SK-N-SH (cell line): ENCODE results near the gene CNNM1. TPM values are rescaled to one million over a fixed set of nuclear protein-coding genes. Genes with fewer than 3 reads are reported as not detected.
A peak's percentile ranks its signal among the peaks of the same experiment; 100 is the strongest.

ENCODE experiments used
- CTCF ChIA-PET: fragments of 300-600, 350-600 bp; formaldehyde crosslinking; extraction: SDS; loops from one replicate; lab custom pipeline; 2021; lab: Yijun Ruan, JAX
- POLR2A ChIA-PET: fragments of 350-600 bp; sonication (Branson Sonifier 250); formaldehyde crosslinking; extraction: SDS; loops from one replicate; lab custom pipeline; 2020; ENCODE audit warnings: antibody characterized with exemption, inconsistent platforms; lab: Yijun Ruan, JAX
- DNase-seq: peaks from one replicate; pipeline ENCODE4 v3.0.0; 2012
- H2AFZ ChIP-seq: fragments of 200-600 bp; sonication (generic); 2 replicates; pipeline ENCODE4 v1.8.1; 2016; ENCODE audit warnings: antibody characterized with exemption, mild to moderate bottlenecking, low read depth
- H3F3A ChIP-seq: fragments of 200-600 bp; sonication (generic); replicated peaks from 2 replicates; pipeline ENCODE3; 2016; ENCODE audit warnings: antibody characterized with exemption, mild to moderate bottlenecking; ENCODE audit not compliant: insufficient read depth
- H3K27ac ChIP-seq, 2 experiments: fragments of 200-500 bp in 1 of 2; fragments of 200-600 bp in 1 of 2; sonication (Bioruptor generic) in 1 of 2; sonication (generic), shearing (Covaris generic) in 1 of 2; 2 replicates each; pipeline versions ENCODE4 v1.5.1 to v1.6.1; 2014 to 2016; ENCODE audit warnings: low read depth in 2 of 2, inconsistent platforms in 1 of 2, low read length in 1 of 2, mild to moderate bottlenecking in 1 of 2, mixed read lengths in 1 of 2
- H3K27me3 ChIP-seq: fragments of 200-600 bp; sonication (generic), shearing (Covaris generic); 2 replicates; pipeline ENCODE4 v1.6.1; 2016; ENCODE audit warnings: mixed run types; ENCODE audit not compliant: insufficient read depth
- H3K36me3 ChIP-seq, 2 experiments: fragments of 200-500 bp in 1 of 2; fragments of 200-600 bp in 1 of 2; sonication (Bioruptor generic) in 1 of 2; sonication (generic) in 1 of 2; replicated peaks in 1 of 2; 2 replicates each; pipeline versions ENCODE3 to v1.5.1; 2014 to 2016; ENCODE audit warnings: low read length in 1 of 2, mild to moderate bottlenecking in 1 of 2; ENCODE audit not compliant: insufficient read depth in 2 of 2, control insufficient read depth in 1 of 2
- H3K4me1 ChIP-seq, 2 experiments: fragments of 200-500 bp in 1 of 2; fragments of 200-600 bp in 1 of 2; sonication (Bioruptor generic) in 1 of 2; sonication (generic), shearing (Covaris generic) in 1 of 2; 2 replicates each; pipeline versions ENCODE4 v1.5.1 to v1.6.1; 2014 to 2016; ENCODE audit warnings: low read depth in 1 of 2, low read length in 1 of 2, mixed run types in 1 of 2; ENCODE audit not compliant: insufficient read depth in 2 of 2, control insufficient read depth in 1 of 2
- H3K4me2 ChIP-seq: fragments of 200-600 bp; sonication (generic), shearing (Covaris generic); 2 replicates; pipeline ENCODE4 v1.6.1; 2017; ENCODE audit warnings: mixed run types
- H3K4me3 ChIP-seq, 2 experiments: fragments of 200-500 bp in 1 of 2; fragments of 200-600 bp in 1 of 2; sonication (Bioruptor generic) in 1 of 2; sonication (generic), shearing (Covaris generic) in 1 of 2; 2 replicates each; pipeline versions ENCODE4 v1.5.1 to v1.8.1; 2014 to 2016; ENCODE audit warnings: low read depth in 2 of 2, inconsistent platforms in 1 of 2, low read length in 1 of 2, mild to moderate bottlenecking in 1 of 2, mixed read lengths in 1 of 2, moderate library complexity in 1 of 2
- H3K79me2 ChIP-seq: fragments of 200-600 bp; sonication (generic); 2 replicates; pipeline ENCODE4 v1.8.1; 2017; ENCODE audit warnings: mild to moderate bottlenecking; ENCODE audit not compliant: insufficient read depth
- H3K9ac ChIP-seq: fragments of 200-600 bp; sonication (generic); 2 replicates; pipeline ENCODE4 v1.6.1; 2017; ENCODE audit warnings: mixed run types
- H3K9me2 ChIP-seq: fragments of 200-600 bp; sonication (generic); 2 replicates; pipeline ENCODE4 v1.6.1; 2017; ENCODE audit warnings: mixed run types
- H3K9me3 ChIP-seq: fragments of 200-600 bp; sonication (generic); 2 replicates; pipeline ENCODE4 v1.6.1; 2017; ENCODE audit warnings: mixed run types, mild to moderate bottlenecking, moderate library complexity
- H4K20me1 ChIP-seq: fragments of 200-600 bp; sonication (generic); 2 replicates; pipeline ENCODE4 v1.6.1; 2017; ENCODE audit warnings: mild to moderate bottlenecking, mixed run types; ENCODE audit not compliant: insufficient read depth
- CHD2 ChIP-seq: fragments of 150-350 bp; IDR thresholded peaks from 2 replicates; pipeline ENCODE4 v1.6.1; 2018; ENCODE audit warnings: low read length; ENCODE audit not compliant: partially characterized antibody
- EP300 ChIP-seq, 2 experiments: IDR thresholded peaks; 2 replicates each; pipeline versions ENCODE4 v1.4.0 to v1.6.1; 2012; ENCODE audit warnings: borderline replicate concordance in 1 of 2, low read depth in 1 of 2, low read length in 1 of 2
- FOSL2 ChIP-seq: IDR thresholded peaks from 2 replicates; pipeline ENCODE4 v1.4.0; 2012; ENCODE audit warnings: low read depth, mild to moderate bottlenecking, moderate library complexity, borderline replicate concordance
- FOXJ3 ChIP-seq: sonication (generic); formaldehyde crosslinking; IDR thresholded peaks from 2 replicates; pipeline ENCODE4 v1.5.1; 2020; ENCODE audit warnings: mild to moderate bottlenecking, missing genetic modification reagents
- GATA2 ChIP-seq: sonication (generic); formaldehyde crosslinking; IDR thresholded peaks from 2 replicates; pipeline ENCODE4 v1.5.0; 2020; ENCODE audit warnings: mild to moderate bottlenecking, missing genetic modification reagents
- JUND ChIP-seq: IDR thresholded peaks from 2 replicates; pipeline ENCODE4 v1.4.0; 2012
- MXI1 ChIP-seq: IDR thresholded peaks from 2 replicates; pipeline ENCODE4 v1.6.1; 2012; ENCODE audit warnings: mild to moderate bottlenecking, low read depth, low read length, improper control_type of control experiment
- NFIC ChIP-seq: IDR thresholded peaks from 2 replicates; pipeline ENCODE4 v1.4.0; 2012; ENCODE audit warnings: borderline replicate concordance
- RAD21 ChIP-seq: IDR thresholded peaks from 2 replicates; pipeline ENCODE4 v1.6.1; 2012; ENCODE audit warnings: mild to moderate bottlenecking, low read length
- RCOR1 ChIP-seq: fragments of 150-350 bp; IDR thresholded peaks from 2 replicates; pipeline ENCODE4 v1.6.1; 2017; ENCODE audit warnings: antibody characterized with exemption, low read length
- RFX5 ChIP-seq: IDR thresholded peaks from 2 replicates; pipeline ENCODE4 v1.6.1; 2012; ENCODE audit warnings: mild to moderate bottlenecking, improper control_type of control experiment, low read length
- RXRA ChIP-seq: IDR thresholded peaks from 2 replicates; pipeline ENCODE4 v1.4.0; 2012; ENCODE audit warnings: low read depth, mild to moderate bottlenecking, borderline replicate concordance
- SIN3A ChIP-seq: IDR thresholded peaks from 2 replicates; pipeline ENCODE4 v1.6.1; 2012; ENCODE audit warnings: low read depth, mild to moderate bottlenecking, low read length, moderate library complexity, borderline replicate concordance
- SMC3 ChIP-seq: IDR thresholded peaks from 2 replicates; pipeline ENCODE4 v1.6.1; 2012; ENCODE audit warnings: low read depth, low read length, improper control_type of control experiment
- TEAD4 ChIP-seq: IDR thresholded peaks from 2 replicates; pipeline ENCODE4 v1.4.0; 2012; ENCODE audit warnings: mild to moderate bottlenecking, borderline replicate concordance; ENCODE audit not compliant: insufficient read depth
- WGBS: methylation state at CpG from one replicate; pipeline ENCODE4 v1.1.6; 2017; ENCODE audit warnings: low lambda C conversion rate; 5-methylcytosine and 5-hydroxymethylcytosine counted together
- polyA plus RNA-seq, 3 experiments: library from polyadenylated mRNA; depleted of rRNA; stranded (reverse); fragments of >200 nt; gene quantifications; 2 replicates each; pipeline ENCODE4 v1.2.3, GENCODE V29; 2012
- TF ChIP-seq, protein P1 (sequence below): IDR thresholded peaks from 2 replicates; pipeline ENCODE4; 2012
- TF ChIP-seq, protein P2 (sequence below): IDR thresholded peaks from 2 replicates; pipeline ENCODE4 v1.4.0; 2012; ENCODE audit warnings: low read depth
- TF ChIP-seq, protein P3 (sequence below): fragments of 150-350 bp; IDR thresholded peaks from 2 replicates; pipeline ENCODE4 v1.6.1; 2017; ENCODE audit warnings: antibody characterized with exemption, low read length, low read depth, borderline replicate concordance
- TF ChIP-seq, protein P4 (sequence below): fragments of 150-350 bp; IDR thresholded peaks from 2 replicates; pipeline ENCODE4 v1.6.1; 2016; ENCODE audit warnings: mild to moderate bottlenecking, low read depth, low read length
- TF ChIP-seq, protein P5 (sequence below): fragments of 200-600 bp; sonication (generic); IDR thresholded peaks from 2 replicates; pipeline ENCODE4 v1.6.1; 2017; ENCODE audit warnings: antibody characterized with exemption, mild to moderate bottlenecking, moderate library complexity

Gene CNNM1
- polyA plus RNA-seq, 1 of the 3 experiments (the other 2 are of a cell fraction): 0.12 TPM

DNA sequence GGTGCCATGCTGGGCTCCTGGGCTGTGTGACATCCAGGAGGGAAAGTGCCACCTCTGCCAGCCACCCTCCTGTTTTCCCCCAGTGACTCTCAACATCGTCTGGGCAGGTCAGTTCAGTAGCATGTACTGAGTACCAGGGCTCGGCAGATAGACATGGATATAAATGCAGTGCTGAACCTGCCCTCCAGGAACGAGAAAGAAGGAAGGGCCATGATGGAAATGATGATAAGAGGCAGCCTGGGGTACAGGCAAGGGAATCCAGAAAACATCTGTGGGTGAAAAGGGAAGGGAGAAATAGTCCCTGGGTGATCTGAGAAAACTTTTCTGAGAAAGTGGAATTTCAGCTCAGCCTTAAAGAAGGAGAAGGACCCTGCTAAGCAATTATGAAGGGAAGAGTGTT is 12.1 kb downstream of the CNNM1 start:
- H3K4me2 ChIP-seq: no peak overlapping the region
- peak; percentile 25 for DNase-seq
- no peak overlapping the region for H2AFZ ChIP-seq
- no peaks in the 10 kb centered on the region for H4K20me1 ChIP-seq
- TF ChIP-seq SMC3: no peak
- peak; percentile 53 for TF ChIP-seq GATA2 (CRISPR knock-in tag)
- no peaks in the 10 kb centered on the region for H3K79me2 ChIP-seq
- no peak overlapping the region for H3K9ac ChIP-seq
- no peaks in the 10 kb centered on the region for H3K36me3 ChIP-seq
- no peaks in the 10 kb centered on the region for H3K9me3 ChIP-seq
- WGBS: 8% methylated on average over 3 of the region's 3 CpGs
- no peaks in the 10 kb centered on the region for H3F3A ChIP-seq
- peaks cover 5% of the 10 kb centered on the region; the same call in 1 of the 2 replicates for H3K27me3 ChIP-seq
- no peak overlapping the region for H3K4me3 ChIP-seq
- CTCF ChIA-PET: no interaction called here
- no peak overlapping the region for H3K27ac ChIP-seq
- peaks cover 0 to 12% of the 10 kb centered on the region in 2 experiments; a peak in 2 of 4 replicates for H3K4me1 ChIP-seq
- POLR2A ChIA-PET: no interaction called here
- H3K9me2 ChIP-seq: no peaks in the 10 kb centered on the region

DNA sequence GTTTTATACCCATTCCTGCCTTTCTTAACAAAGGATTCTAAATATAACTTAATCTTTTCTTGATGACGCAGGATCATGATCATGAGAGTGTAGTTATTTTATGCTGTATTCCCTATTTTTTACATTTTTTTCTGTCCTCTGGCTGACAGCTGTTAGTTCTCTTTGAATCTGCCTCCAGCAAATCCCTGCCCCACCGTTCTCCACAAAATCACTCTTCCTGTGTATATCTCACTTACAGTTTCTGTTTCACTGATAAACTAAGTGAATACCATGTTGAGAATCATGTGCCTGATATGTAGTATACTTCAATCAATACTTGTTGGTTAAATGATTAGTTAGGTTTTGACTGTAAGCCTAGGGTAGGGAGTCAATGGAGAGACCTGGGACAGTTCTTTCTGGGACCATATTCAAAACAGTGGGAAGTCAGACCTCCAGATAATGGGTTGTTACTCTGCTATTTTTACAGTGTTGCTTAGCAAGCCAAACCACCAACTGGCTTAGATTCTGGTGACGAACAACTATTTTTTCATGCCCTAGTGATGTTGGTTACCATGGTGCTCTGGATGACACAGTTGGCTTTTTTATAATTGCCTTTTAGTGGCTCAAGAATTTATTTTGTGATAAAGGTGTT is 12.8 kb downstream of the CNNM1 start:
- Histone ChIP-seq H3K27me3 (peaks cover 3% of the 10 kb centered on the region; the same call in 1 of the 2 replicates), H3K9me2 (no peaks in the 10 kb centered on the region), H3F3A (no peaks in the 10 kb centered on the region), H3K36me3 (no peaks in the 10 kb centered on the region), H3K4me2 (no peak overlapping the region), H3K4me1 (peaks cover 0 to 12% of the 10 kb centered on the region in 2 experiments; a peak in 2 of 4 replicates), H3K9ac (no peak overlapping the region), H3K27ac (no peak overlapping the region), H2AFZ (no peak overlapping the region), H4K20me1 (no peaks in the 10 kb centered on the region), H3K9me3 (no peaks in the 10 kb centered on the region), H3K79me2 (no peaks in the 10 kb centered on the region), H3K4me3 (no peak overlapping the region)
- CTCF ChIA-PET: interaction anchor here (0.6 kb wide), 1 partner anchor 43 kb away, joined by 3 read pairs; no protein-coding TSS in a partner anchor
- POLR2A ChIA-PET: no interaction called here
- TF ChIP-seq RCOR1: no peak
- TF ChIP-seq EP300 (IDR thresholded peaks at IDR 0.05; ENCODE audit: borderline replicate concordance in 1 of 2, low read depth in 1 of 2, low read length in 1 of 2): no peak
- no peak for TF ChIP-seq TEAD4
- TF ChIP-seq NFIC: no peak
- no peak for TF ChIP-seq RXRA
- TF ChIP-seq, protein P1, sequence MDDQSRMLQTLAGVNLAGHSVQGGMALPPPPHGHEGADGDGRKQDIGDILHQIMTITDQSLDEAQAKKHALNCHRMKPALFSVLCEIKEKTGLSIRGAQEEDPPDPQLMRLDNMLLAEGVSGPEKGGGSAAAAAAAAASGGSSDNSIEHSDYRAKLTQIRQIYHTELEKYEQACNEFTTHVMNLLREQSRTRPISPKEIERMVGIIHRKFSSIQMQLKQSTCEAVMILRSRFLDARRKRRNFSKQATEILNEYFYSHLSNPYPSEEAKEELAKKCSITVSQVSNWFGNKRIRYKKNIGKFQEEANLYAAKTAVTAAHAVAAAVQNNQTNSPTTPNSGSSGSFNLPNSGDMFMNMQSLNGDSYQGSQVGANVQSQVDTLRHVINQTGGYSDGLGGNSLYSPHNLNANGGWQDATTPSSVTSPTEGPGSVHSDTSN: no peak
- no peak for TF ChIP-seq FOXJ3 (CRISPR knock-in tag)
- no peak for TF ChIP-seq FOSL2
- TF ChIP-seq JUND: no peak
- TF ChIP-seq RAD21: no peak
- TF ChIP-seq, protein P2, sequence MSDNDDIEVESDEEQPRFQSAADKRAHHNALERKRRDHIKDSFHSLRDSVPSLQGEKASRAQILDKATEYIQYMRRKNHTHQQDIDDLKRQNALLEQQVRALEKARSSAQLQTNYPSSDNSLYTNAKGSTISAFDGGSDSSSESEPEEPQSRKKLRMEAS: no peak
- TF ChIP-seq, protein P3, sequence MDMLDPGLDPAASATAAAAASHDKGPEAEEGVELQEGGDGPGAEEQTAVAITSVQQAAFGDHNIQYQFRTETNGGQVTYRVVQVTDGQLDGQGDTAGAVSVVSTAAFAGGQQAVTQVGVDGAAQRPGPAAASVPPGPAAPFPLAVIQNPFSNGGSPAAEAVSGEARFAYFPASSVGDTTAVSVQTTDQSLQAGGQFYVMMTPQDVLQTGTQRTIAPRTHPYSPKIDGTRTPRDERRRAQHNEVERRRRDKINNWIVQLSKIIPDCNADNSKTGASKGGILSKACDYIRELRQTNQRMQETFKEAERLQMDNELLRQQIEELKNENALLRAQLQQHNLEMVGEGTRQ: no peak
- TF ChIP-seq SIN3A: no peak
- no peak for TF ChIP-seq CHD2
- TF ChIP-seq, protein P4, sequence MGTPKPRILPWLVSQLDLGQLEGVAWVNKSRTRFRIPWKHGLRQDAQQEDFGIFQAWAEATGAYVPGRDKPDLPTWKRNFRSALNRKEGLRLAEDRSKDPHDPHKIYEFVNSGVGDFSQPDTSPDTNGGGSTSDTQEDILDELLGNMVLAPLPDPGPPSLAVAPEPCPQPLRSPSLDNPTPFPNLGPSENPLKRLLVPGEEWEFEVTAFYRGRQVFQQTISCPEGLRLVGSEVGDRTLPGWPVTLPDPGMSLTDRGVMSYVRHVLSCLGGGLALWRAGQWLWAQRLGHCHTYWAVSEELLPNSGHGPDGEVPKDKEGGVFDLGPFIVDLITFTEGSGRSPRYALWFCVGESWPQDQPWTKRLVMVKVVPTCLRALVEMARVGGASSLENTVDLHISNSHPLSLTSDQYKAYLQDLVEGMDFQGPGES: no peak
- no peak for TF ChIP-seq MXI1
- TF ChIP-seq, protein P5, sequence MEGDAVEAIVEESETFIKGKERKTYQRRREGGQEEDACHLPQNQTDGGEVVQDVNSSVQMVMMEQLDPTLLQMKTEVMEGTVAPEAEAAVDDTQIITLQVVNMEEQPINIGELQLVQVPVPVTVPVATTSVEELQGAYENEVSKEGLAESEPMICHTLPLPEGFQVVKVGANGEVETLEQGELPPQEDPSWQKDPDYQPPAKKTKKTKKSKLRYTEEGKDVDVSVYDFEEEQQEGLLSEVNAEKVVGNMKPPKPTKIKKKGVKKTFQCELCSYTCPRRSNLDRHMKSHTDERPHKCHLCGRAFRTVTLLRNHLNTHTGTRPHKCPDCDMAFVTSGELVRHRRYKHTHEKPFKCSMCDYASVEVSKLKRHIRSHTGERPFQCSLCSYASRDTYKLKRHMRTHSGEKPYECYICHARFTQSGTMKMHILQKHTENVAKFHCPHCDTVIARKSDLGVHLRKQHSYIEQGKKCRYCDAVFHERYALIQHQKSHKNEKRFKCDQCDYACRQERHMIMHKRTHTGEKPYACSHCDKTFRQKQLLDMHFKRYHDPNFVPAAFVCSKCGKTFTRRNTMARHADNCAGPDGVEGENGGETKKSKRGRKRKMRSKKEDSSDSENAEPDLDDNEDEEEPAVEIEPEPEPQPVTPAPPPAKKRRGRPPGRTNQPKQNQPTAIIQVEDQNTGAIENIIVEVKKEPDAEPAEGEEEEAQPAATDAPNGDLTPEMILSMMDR: no peak
- TF ChIP-seq RFX5: no peak
- DNase-seq: no peak
- 54% methylated on average over 3 of the region's 3 CpGs for WGBS
